GM15510 (cell line): Measurements from ENCODE around the gene SRGAP3.

Experiments used
- POLR2A ChIP-seq: IDR thresholded peaks from 3 replicates; pipeline ENCODE4 v1.6.1; 2011; ENCODE audit warnings: borderline replicate concordance; ENCODE audit not compliant: insufficient read length; ENCODE audit errors: extremely low read depth

Gene SRGAP3

GRCh38 chr3:8938021-8938420, 311.4 kb downstream of the SRGAP3 start:
- TF ChIP-seq POLR2A, result no peak

DNA sequence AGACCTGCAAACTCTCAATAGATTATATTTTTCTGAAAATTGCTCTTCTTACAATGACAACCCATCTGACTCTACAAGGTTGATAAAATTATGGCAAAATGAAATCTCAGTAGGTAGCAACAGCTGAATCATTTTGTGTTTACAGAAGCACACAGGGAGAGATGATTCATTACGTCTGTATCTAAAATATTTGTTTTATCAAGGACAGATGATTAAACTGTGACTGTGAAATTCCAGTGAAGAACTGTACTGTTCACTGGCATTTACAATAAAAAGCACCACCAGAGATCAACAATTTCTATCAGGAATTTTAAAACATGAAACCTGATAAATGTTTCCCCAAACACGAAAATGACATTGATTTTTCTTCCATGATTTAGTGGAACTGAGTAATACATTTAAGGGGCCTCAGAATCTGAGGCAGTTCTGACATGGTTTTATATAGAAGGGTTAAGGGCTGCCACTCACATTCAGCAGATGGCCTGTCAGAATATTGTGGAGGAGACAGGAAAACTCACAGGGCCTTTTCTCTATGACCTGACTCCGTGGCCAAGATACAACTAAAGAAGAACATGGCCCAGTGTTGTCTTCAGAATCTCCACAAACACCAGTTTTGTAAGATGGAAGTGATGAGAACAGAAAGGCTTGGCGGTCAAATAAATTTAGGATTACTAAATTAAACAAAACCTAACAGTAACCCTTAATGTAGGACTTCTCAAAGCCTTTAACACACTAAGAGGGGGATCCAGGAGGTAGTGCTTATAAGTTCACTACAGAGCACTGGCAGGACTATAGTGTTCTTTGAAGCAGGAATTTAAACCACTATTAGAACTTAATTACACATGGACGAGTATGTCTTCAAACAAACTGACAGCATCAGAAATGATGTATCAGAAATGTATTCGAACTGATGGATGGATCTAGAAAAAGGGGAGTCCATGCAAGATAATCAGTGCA, 312.1 kb downstream of the SRGAP3 start:
- no peak for TF ChIP-seq POLR2A

DNA sequence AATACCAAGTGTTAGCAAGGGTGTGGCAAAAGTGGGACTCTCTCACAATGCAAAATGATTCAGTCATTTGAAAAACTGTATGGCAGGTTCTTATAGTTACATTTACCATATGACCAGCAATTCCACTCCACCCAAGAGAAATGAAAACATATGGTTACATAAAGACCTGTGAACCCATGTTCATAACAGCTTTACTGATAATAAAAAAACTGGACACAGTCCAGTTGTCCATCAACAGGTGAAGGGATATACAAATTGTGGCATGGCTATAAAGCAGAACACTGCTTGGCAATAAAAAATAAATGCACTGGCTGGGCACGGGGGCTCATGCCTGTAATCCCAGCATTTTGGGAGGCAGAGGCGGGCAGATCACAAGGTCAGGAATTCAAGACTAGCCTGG, 316.9 kb downstream of the SRGAP3 start:
- TF ChIP-seq POLR2A, result no peak

DNA sequence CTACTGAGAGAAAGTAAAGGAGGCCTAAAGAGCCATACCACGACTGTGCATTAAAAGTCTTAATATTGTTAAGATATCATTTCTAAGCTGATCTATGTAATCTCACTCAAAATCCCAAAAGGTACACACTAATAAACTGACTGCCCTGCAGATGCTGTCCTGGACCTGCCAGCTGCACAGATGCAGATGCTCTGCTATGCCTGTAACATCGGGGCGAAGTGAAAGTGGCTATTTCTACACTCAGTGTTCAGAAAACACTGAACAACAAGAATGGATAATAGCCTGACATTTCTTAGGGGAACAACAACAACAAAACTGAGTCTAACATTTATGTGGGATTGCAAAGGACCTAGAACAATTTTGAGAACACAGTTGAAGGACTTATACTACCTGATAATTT, 318.1 kb downstream of the SRGAP3 start:
- no peak for TF ChIP-seq POLR2A
